SU-DHL-6 (cell line): Measurements from ENCODE around the gene TCERG1.

Source experiments
- CTCF ChIP-seq: fragments of 200-600 bp; sonication (generic); IDR thresholded peaks from one replicate; pipeline ENCODE4 v1.5.1; 2017; ENCODE audit warnings: antibody characterized with exemption, mild to moderate bottlenecking, low read length, moderate library complexity; ENCODE audit not compliant: insufficient read depth, poor library complexity, severe bottlenecking
- EZH2phosphoT487 ChIP-seq: fragments of 200-600 bp; sonication (generic), shearing (Covaris generic); conservative IDR thresholded peaks from 2 replicates; pipeline ENCODE4 v1.6.1; 2018; ENCODE audit warnings: mild to moderate bottlenecking, antibody characterized with exemption, low read length, moderate library complexity, mixed read lengths

GRCh38 chr5:146458894-146459293 lies 11.8 kb downstream of the TCERG1 start:
- TF ChIP-seq CTCF (no peak), EZH2phosphoT487 (no peak)
